Measurements from ENCODE around the gene LRRC26.

Gene LRRC26

DNA sequence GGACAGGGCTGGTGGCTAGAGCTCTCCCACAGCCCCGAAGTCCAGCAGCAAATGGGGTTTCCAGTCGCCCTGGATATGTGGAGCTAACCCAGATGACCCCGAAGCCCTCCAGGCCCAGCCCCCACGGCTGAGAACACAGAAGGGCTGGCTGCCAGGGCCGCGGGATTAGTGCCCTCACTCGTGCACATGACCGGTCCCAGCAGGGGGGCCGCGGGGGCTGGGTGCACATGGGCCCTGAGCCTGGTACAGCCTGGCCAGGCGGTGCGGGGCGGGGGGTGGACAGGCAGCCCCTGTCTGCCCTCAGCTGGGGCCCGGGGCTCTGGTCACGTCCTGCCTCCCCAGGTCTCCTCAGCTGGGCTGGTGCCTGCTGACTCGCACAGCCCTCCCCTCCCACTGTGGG lies 24.5 kb upstream of the LRRC26 start:
- peaks cover 22% of the 10 kb centered on the region for H3K36me3 ChIP-seq (ENCODE audit: insufficient read depth, low read length)
- peaks cover 20% of the 10 kb centered on the region for H3K79me2 ChIP-seq (ENCODE audit: insufficient read depth, low read length)
- TF ChIP-seq CTCF (IDR thresholded peaks at IDR 0.05; ENCODE audit: borderline replicate concordance, extremely low read depth, low read length, poor library complexity, severe bottlenecking): no peak
- no peak for TF ChIP-seq EZH2 (IDR thresholded peaks at IDR 0.05; ENCODE audit: borderline replicate concordance, low read depth, low read length, severe bottlenecking)
- no peak overlapping the region for H3K9ac ChIP-seq (ENCODE audit: low read depth, low read length)
- peaks cover 36% of the 10 kb centered on the region for H4K20me1 ChIP-seq (ENCODE audit: insufficient read depth, low read length)
- H3K4me2 ChIP-seq (ENCODE audit: insufficient read depth, low read length): no peak overlapping the region
- no peaks in the 10 kb centered on the region for H3K27me3 ChIP-seq (ENCODE audit: insufficient read depth, low read length, poor library complexity)
- H3K9me3 ChIP-seq (ENCODE audit: insufficient read depth, low read length, severe bottlenecking): no peaks in the 10 kb centered on the region
- H3K4me3 ChIP-seq (ENCODE audit: low read depth in 1 of 2, low read length in 2 of 2): no peak overlapping the region
- no peak overlapping the region for H3K27ac ChIP-seq (ENCODE audit: low read length)
- DNase-seq (no peak), ATAC-seq (ENCODE audit: insufficient read depth, low read depth) (no peak)
- H3K4me1 ChIP-seq (ENCODE audit: insufficient read depth, low read length): peaks cover 36% of the 10 kb centered on the region
- no peak overlapping the region for H2AFZ ChIP-seq (ENCODE audit: low read depth, low read length)

GRCh38 chr9:137193771-137194170 lies 23.9 kb upstream of the LRRC26 start:
- no peak overlapping the region for H3K9ac ChIP-seq (ENCODE audit: low read depth, low read length)

DNA sequence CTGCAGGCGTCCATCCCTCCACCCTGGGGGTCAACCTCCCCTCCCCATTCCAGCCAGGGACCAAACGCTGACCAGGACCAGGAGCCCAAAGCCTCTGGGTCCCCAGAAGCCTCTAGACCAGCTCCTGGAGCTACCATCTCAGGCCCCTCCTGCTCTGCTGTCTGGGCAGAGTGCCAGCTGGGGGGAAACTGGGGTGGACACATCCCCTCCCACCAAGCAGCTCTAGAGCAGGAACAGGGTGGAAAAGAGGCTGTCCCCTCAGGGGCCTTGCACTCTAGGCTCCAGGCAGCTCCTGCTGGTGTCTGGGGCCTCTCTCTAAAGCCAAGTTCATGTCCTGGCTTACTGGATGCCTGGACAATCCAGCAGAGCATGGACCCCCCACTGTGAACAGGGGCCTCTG lies 23.0 kb upstream of the LRRC26 start:
- Histone ChIP-seq H3K4me1 (ENCODE audit: insufficient read depth, low read length) (peaks cover 26% of the 10 kb centered on the region), H3K9me3 (ENCODE audit: insufficient read depth, low read length, severe bottlenecking) (no peaks in the 10 kb centered on the region), H3K79me2 (ENCODE audit: insufficient read depth, low read length) (peaks cover 30% of the 10 kb centered on the region), H3K27ac (ENCODE audit: low read length) (no peak overlapping the region), H3K4me2 (ENCODE audit: insufficient read depth, low read length) (no peak overlapping the region), H3K27me3 (ENCODE audit: insufficient read depth, low read length, poor library complexity) (no peaks in the 10 kb centered on the region), H4K20me1 (ENCODE audit: insufficient read depth, low read length) (peaks cover 34% of the 10 kb centered on the region), H2AFZ (ENCODE audit: low read depth, low read length) (no peak overlapping the region), H3K4me3 (ENCODE audit: low read depth in 1 of 2, low read length in 2 of 2) (no peak overlapping the region), H3K36me3 (ENCODE audit: insufficient read depth, low read length) (peaks cover 28% of the 10 kb centered on the region), H3K9ac (ENCODE audit: low read depth, low read length) (no peak overlapping the region)
- TF ChIP-seq CTCF (IDR thresholded peaks at IDR 0.05; ENCODE audit: borderline replicate concordance, extremely low read depth, low read length, poor library complexity, severe bottlenecking) (no peak), EZH2 (IDR thresholded peaks at IDR 0.05; ENCODE audit: borderline replicate concordance, low read depth, low read length, severe bottlenecking) (no peak)
- DNase-seq: no peak
- no peak for ATAC-seq (ENCODE audit: insufficient read depth, low read depth)

More at GRCh38 chr9:137193771-137194170, 23.9 kb upstream of the LRRC26 start:
- ATAC-seq (ENCODE audit: insufficient read depth, low read depth) (no peak), DNase-seq (no peak)
- Histone ChIP-seq H3K4me3 (ENCODE audit: low read depth in 1 of 2, low read length in 2 of 2) (no peak overlapping the region), H2AFZ (ENCODE audit: low read depth, low read length) (no peak overlapping the region), H3K27me3 (ENCODE audit: insufficient read depth, low read length, poor library complexity) (no peaks in the 10 kb centered on the region), H3K4me2 (ENCODE audit: insufficient read depth, low read length) (no peak overlapping the region), H4K20me1 (ENCODE audit: insufficient read depth, low read length) (peaks cover 36% of the 10 kb centered on the region), H3K4me1 (ENCODE audit: insufficient read depth, low read length) (peaks cover 35% of the 10 kb centered on the region), H3K27ac (ENCODE audit: low read length) (no peak overlapping the region), H3K79me2 (ENCODE audit: insufficient read depth, low read length) (peaks cover 22% of the 10 kb centered on the region), H3K36me3 (ENCODE audit: insufficient read depth, low read length) (peaks cover 27% of the 10 kb centered on the region), H3K9me3 (ENCODE audit: insufficient read depth, low read length, severe bottlenecking) (no peaks in the 10 kb centered on the region)
- TF ChIP-seq EZH2 (IDR thresholded peaks at IDR 0.05; ENCODE audit: borderline replicate concordance, low read depth, low read length, severe bottlenecking) (no peak), CTCF (IDR thresholded peaks at IDR 0.05; ENCODE audit: borderline replicate concordance, extremely low read depth, low read length, poor library complexity, severe bottlenecking) (no peak)

DNA sequence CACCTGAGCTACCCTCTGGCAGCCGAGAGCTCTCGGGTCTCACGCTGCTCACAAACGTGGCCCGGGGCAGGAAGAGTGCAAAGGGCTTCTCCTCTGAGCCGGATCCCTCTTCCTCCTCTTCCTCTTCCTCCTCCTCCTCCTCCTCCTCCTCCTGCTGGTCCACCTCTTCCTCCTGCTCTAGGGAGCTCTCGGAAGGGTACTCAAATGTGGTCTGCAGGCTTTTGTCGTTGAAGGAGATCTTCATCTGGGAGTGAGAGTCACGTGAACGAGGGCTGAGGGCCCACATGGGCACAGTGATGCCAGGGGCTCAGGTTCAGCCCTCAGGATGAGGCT lies 22.6 kb upstream of the LRRC26 start:
- no peak for TF ChIP-seq EZH2 (IDR thresholded peaks at IDR 0.05; ENCODE audit: borderline replicate concordance, low read depth, low read length, severe bottlenecking)
- H3K4me2 ChIP-seq (ENCODE audit: insufficient read depth, low read length): no peak overlapping the region
- DNase-seq: no peak
- H4K20me1 ChIP-seq (ENCODE audit: insufficient read depth, low read length): peaks cover 29% of the 10 kb centered on the region
- H3K9ac ChIP-seq (ENCODE audit: low read depth, low read length): no peak overlapping the region
- H3K4me3 ChIP-seq (ENCODE audit: low read depth in 1 of 2, low read length in 2 of 2): no peak overlapping the region
- no peak for ATAC-seq (ENCODE audit: insufficient read depth, low read depth)
- H3K27ac ChIP-seq (ENCODE audit: low read length): no peak overlapping the region
- H3K27me3 ChIP-seq (ENCODE audit: insufficient read depth, low read length, poor library complexity): no peaks in the 10 kb centered on the region
- peaks cover 28% of the 10 kb centered on the region for H3K36me3 ChIP-seq (ENCODE audit: insufficient read depth, low read length)
- no peak overlapping the region for H2AFZ ChIP-seq (ENCODE audit: low read depth, low read length)
- H3K9me3 ChIP-seq (ENCODE audit: insufficient read depth, low read length, severe bottlenecking): no peaks in the 10 kb centered on the region
- H3K4me1 ChIP-seq (ENCODE audit: insufficient read depth, low read length): peaks cover 26% of the 10 kb centered on the region
- peaks cover 30% of the 10 kb centered on the region for H3K79me2 ChIP-seq (ENCODE audit: insufficient read depth, low read length)
